ENCODE results near the gene DNMBP. TPM values are rescaled to one million over a fixed set of nuclear protein-coding genes. Genes with fewer than 3 reads are reported as not detected.

DNMBP gene
- total RNA-seq, 1 experiment from 2014 or later = 60.3 TPM

- DNase-seq (ENCODE audit: low read depth, low spot score) (no peak), ATAC-seq (no peak)
- BruUV-seq (replicated peaks) = no TSS peak
- H3K27ac ChIP-seq (ENCODE audit: low read depth, low read length) = no peak overlapping the region
- no peaks in the 10 kb centered on the region for H3K9me2 ChIP-seq (ENCODE audit: insufficient read depth)
- TF ChIP-seq ZFX (IDR thresholded peaks at IDR 0.05) = no peak
- TF ChIP-seq RAD21 (IDR thresholded peaks at IDR 0.05; ENCODE audit: low read depth) = no peak
- TF ChIP-seq YY1 (IDR thresholded peaks at IDR 0.05; ENCODE audit: extremely low read depth, insufficient replicate concordance, low read depth, low read length) = no peak
- no peak for TF ChIP-seq EZH2 (IDR thresholded peaks at IDR 0.05)
- no peak for TF ChIP-seq MAX (IDR thresholded peaks at IDR 0.05)
- TF ChIP-seq ZNF274 (IDR thresholded peaks at IDR 0.05; ENCODE audit: low read depth, low read length) = no peak
- no peak for TF ChIP-seq SRF (IDR thresholded peaks at IDR 0.05; ENCODE audit: low read depth)
- no peak for TF ChIP-seq ZBTB33 (IDR thresholded peaks at IDR 0.05; ENCODE audit: extremely low read depth, insufficient replicate concordance, low read length)
- TF ChIP-seq FOSL1 (IDR thresholded peaks at IDR 0.05; ENCODE audit: low read depth) = no peak
- TF ChIP-seq CTCF (IDR thresholded peaks at IDR 0.05 in 2 of 3, conservative IDR thresholded peaks at IDR 0.05 in 1 of 3; ENCODE audit: borderline replicate concordance in 1 of 3, insufficient read depth in 1 of 3, low read depth in 2 of 3, low read length in 2 of 3) = no peak
- no peak for TF ChIP-seq CEBPB (IDR thresholded peaks at IDR 0.05; ENCODE audit: low read depth)
- no peak for TF ChIP-seq SIN3A (IDR thresholded peaks at IDR 0.05; ENCODE audit: low read depth)
- TF ChIP-seq POLR2A (IDR thresholded peaks at IDR 0.05; ENCODE audit: borderline replicate concordance, extremely low read depth, insufficient read depth, insufficient read length) = no peak
- H3K9me3 ChIP-seq (ENCODE audit: control insufficient read depth in 1 of 2, insufficient read depth in 1 of 2, low read depth in 1 of 2, low read length in 2 of 2) = no peaks in the 10 kb centered on the region
- no peak overlapping the region for H2AFZ ChIP-seq (ENCODE audit: low read depth, low read length, poor library complexity, severe bottlenecking)
- CTCF ChIA-PET = interaction anchor here (1.2 kb wide), 1 partner anchor 655 kb away, joined by 3 read pairs; the partner anchor contains the start of gene HIF1AN
- H4K20me1 ChIP-seq (ENCODE audit: insufficient read depth) = no peaks in the 10 kb centered on the region
- peaks cover 78 to 90% of the 10 kb centered on the region in 2 experiments for H3K36me3 ChIP-seq (ENCODE audit: control insufficient read depth in 1 of 2, insufficient read depth in 2 of 2, low read length in 2 of 2)
- POLR2A ChIA-PET = no interaction called here
- no peak overlapping the region for H3K4me2 ChIP-seq (ENCODE audit: low read length)
- H3K4me1 ChIP-seq (ENCODE audit: control insufficient read depth in 1 of 2, insufficient read depth in 2 of 2, low read length in 2 of 2) = no peaks in the 10 kb centered on the region
- no peak overlapping the region for H3K9ac ChIP-seq (ENCODE audit: low read length)
- H3K4me3 ChIP-seq (replicated peaks in 1 of 2; ENCODE audit: low read depth in 1 of 2, low read length in 2 of 2) = no peak overlapping the region
- no peaks in the 10 kb centered on the region; the same call in 1 of the 2 replicates for H3K79me2 ChIP-seq (ENCODE audit: insufficient read depth, low read length)
- no peaks in the 10 kb centered on the region for H3K27me3 ChIP-seq (ENCODE audit: insufficient read depth, low read length)
- intact Hi-C loops (cut with micrococcal nuclease) = no loop called here
- RAD21 ChIA-PET (ENCODE audit: low non-redundant PET in 1 of 2, low total read pairs in 2 of 2, uncharacterized antibody in 2 of 2, unreplicated experiment in 2 of 2) = no interaction called here
Measured at GRCh38 chr10:99880080-99880835, 129.5 kb downstream of the DNMBP start.
